Glomerular visceral epithelial cell (primary cell): ENCODE results near the gene TBCA.
"Not testable (repeated sequence)": the region's sequence is repeated elsewhere in the genome, so short reads cannot be mapped to it uniquely, and the experiment has no call there.

Source experiments
- DNase-seq: peaks from one replicate; pipeline ENCODE4 v3.0.0-alpha.2; 2016; ENCODE audit errors: extremely low spot score

TBCA gene

DNA sequence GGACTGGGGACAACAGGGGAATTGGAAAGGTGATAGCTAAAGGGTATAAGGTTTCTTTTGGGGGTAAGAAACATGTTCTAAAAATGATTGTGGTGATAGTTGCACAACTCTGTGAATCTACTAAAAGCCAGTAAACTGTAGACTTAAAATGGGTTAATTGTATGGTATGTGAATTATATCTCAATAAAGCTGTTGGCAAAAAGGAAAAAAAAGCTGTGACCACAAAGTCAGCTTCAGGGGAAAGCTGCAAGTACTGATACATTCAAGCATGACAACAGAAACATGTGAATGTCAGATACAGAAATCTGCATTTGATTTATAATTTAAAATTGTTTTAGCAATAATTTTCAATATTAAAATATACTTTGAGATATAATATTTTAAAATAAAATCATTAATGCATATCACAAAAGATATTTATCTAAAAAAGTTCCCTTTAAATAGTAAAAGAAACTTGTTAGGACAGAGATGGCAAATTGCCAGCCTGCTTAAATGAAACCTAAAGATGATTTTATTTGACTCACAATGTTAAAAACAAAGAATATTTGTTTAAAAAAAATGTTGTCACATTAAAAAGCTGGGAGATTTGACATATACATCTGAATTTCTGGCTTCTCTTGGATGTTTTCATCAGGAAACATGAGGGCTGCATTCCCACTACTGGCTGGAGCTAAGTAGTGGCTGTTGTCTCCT, 66.0 kb downstream of the TBCA start:
- DNase-seq: peak; percentile 23

DNA sequence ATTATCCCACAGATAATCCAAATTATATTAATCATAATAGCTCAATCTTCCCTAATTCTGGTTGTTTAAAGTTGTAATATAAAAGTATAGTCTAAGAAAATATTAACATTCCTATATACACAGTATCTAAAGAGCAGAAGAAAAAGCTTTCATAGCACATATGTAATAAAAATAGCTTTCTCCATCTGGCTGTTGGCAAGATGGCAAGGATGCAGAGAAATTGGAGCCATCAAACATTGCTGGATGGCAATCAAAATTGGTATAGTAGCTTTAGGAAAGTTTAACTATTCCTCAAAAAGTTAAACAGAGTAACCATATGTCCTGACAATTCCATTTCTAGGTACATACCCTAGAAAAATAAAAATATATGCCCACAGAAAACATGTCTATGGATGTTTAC, 66.8 kb downstream of the TBCA start:
- DNase-seq: no peak

- DNase-seq: no peak
Observed at GRCh38 chr5:77707791-77708190, 68.3 kb downstream of the TBCA start.

DNA sequence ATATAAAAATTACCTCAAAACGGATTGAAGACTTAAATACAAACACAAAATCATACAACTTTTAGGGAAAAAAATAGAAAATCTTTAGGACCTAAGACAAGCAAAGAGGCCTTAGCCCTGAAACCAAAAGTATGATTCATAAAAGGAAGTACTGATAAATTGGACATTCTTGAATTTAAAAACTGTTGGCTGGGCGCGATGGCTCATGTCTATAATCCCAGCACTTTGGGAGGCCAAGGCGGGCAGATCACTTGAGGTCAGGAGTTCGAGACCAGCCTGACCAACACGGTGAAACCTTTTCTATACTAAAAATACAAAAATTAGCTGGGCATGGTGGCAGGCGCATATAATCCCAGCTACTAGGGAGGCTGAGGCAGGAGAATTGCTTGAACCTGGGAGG, 76.6 kb downstream of the TBCA start:
- not testable (repeated sequence) for DNase-seq

DNA sequence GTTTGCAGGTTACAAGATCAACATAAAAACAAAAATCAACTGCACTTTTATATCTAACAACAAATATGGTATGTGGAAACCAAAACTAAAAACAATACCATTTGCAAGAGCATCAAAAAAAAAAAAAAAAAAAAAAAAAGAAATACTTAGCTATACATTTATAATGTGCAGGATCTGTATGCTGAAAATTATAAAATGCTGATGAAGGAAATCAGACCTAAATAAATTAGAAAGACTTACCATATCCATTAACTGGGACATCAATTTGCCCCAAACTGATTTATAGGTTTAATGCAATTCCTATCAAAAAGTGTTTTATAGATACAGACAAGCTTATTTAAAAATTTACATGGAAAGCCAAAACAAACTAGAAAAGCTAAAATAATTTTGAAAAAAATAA, 77.2 kb downstream of the TBCA start:
- no peak for DNase-seq

GRCh38 chr5:77697692-77698091, 78.4 kb downstream of the TBCA start:
- no peak for DNase-seq

DNA sequence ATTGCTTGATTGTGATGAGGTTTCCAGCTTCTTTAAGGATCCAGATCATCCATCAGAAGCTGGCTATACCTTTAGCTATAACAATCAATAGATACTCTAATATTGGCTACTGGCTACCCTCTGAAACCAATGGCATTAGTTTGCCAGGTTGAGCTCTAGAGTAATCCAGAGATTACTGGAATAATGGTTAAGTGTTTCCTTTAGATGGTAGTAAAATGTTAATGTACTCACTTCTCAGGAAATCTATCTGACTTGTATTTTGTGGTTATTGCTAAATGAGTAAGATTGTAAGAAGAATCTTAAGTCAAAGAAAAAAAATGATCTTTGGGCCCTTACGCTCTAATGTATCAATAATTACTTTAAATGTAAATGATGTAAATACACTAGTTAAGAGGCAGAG, 80.0 kb downstream of the TBCA start:
- DNase-seq: no peak

DNA sequence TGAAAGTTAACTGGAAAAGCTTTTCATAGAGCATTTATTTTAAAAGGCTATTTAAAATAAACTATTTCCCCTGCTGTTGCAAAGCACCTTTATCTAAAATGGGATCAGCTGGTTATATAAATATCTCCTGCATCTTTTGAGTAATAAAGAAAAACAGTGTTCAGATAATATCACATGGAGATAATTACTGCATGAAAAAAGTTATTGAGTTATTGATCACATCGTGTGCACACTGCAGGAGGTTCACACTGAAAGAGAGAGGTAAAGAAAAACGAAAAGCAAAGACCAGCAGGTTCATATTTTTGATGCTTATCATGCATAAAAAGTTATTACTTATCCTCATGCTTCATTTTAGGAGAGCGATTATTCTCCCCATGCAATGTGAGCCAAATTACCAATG, 82.2 kb downstream of the TBCA start:
- DNase-seq: no peak

- no peak for DNase-seq
Observed at GRCh38 chr5:77683171-77683732, 92.9 kb downstream of the TBCA start.

DNA sequence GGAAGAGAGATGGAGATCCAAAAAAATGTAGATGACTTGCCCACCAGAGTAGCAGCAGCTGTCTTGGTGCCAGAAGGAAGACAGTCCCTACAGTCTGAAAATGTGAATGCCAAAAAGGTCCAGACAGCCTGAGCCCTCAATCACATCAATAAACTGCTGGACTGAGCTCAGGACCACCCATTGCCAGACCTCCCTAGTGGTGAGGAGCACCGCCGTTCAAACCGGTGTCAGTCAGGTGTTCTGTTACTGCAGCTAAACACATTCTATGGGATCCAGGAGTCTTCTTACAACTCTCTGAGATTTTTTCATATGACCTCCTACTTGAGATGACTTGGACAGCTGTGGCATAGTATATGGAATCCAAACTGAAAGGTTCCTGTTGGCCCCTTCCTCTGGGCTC, 105.6 kb downstream of the TBCA start:
- DNase-seq: no peak

GRCh38 chr5:77669677-77670076, 106.5 kb downstream of the TBCA start:
- DNase-seq: no peak

DNA sequence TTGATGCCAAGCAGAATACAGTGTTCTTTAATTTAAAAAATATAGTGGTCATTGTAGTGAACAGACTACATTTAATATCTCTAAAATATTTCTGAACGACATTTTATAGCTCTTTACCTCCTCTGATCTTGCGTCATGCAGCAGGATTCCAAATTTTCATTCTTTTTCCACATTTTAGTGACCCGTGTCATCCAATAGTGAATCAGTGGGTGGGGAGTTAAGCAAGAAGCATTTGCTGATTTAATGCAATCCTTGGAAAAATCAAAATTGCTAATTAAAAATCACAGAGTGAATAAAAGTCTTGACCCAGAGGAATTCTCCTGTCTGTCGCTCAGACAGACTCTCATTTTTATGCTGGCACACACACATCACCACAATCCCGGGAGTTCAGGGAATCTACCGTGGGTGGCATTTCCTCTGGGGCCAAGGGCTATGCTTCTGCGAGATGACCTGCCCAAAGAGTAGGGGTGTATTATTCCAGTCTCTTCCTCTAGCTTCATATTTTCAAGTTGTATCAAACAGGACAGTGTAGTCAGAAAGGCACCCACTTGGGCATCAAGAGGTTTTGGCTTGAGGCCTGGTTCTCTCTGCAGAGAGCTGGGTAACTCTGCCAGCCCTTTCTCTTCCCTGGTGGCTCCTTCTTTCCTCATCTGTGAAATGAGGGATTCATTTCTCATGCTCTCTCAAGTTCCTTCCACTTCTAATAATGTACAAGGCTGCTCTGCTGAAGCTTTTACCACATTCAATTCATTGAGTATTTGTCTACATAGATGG, 112.9 kb downstream of the TBCA start:
- DNase-seq: no peak

DNA sequence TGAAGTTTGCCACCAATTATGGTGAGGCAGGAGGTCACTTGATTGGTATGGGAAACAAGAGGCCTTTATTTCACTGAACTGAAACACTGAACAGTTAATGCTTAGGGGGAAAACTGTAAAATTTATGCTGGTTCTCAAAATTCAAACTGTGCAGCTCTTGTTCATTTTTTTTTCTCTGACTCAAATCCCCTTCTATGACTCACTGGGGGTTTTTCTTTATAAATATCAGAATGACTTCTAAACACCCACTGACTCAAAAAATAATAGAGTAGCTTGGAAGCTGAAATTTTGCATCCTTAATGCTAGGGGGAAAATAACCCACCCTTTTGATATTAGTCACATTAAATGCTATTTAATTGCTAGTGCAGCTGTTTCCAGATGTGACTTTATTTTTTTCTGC, 113.5 kb downstream of the TBCA start:
- no peak for DNase-seq

- no peak for DNase-seq
Observed at GRCh38 chr5:77658662-77659061, 117.5 kb downstream of the TBCA start.

DNA sequence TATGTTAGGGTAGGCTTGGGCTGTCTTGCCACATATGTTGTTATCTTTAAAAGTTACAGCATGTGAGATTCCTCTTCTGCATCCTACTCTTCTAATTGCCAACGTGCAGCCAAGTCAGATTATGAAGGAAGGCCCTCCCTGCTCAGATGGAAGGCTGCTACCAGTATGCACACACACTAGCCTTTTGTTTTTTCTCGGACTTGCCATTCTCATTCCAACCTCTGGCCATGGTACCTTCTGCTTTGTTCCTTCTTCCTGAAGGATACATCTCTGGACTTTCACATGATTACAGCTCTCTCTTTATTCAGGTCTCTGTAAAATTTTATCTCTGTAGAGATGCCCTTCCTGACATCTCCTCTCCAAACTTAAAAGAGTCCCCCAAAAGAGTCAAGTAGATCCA, 124.8 kb downstream of the TBCA start:
- no peak for DNase-seq

GRCh38 chr5:77650686-77651085, 125.5 kb downstream of the TBCA start:
- no peak for DNase-seq

GRCh38 chr5:77649776-77650175, 126.4 kb downstream of the TBCA start:
- no peak for DNase-seq

DNA sequence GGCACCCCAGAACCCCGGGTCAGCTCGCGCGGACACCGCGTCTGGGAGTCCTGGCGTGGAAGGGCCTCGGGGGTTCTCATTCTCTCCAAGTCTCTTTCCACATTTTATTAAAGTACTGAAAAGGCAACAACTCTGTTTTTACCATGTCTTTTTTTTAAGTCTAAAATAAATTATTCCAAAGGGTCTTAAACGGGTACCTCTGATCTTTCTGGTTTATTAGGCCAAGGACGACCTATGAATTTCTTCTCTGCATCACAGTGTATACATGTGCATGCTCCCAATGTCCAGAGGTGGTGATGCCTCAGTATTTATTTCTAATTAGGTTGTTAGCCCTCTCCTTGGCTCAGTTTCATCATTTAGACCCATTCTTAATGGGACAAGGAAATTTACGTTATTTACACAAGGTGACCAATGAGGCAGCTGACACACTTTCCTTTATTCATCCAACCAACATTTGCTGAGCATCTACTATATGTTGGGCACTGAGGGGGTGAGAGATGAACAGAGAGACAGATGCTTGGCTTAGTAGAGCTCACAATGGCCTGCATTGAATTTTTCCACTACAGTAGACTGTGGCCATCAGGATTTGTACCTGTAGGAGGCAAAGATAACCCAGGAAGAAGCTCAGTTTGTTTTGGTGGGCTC, 130.0 kb downstream of the TBCA start:
- DNase-seq: no peak

GRCh38 chr5:77645158-77645994, 130.8 kb downstream of the TBCA start:
- DNase-seq: peak; percentile 46

DNA sequence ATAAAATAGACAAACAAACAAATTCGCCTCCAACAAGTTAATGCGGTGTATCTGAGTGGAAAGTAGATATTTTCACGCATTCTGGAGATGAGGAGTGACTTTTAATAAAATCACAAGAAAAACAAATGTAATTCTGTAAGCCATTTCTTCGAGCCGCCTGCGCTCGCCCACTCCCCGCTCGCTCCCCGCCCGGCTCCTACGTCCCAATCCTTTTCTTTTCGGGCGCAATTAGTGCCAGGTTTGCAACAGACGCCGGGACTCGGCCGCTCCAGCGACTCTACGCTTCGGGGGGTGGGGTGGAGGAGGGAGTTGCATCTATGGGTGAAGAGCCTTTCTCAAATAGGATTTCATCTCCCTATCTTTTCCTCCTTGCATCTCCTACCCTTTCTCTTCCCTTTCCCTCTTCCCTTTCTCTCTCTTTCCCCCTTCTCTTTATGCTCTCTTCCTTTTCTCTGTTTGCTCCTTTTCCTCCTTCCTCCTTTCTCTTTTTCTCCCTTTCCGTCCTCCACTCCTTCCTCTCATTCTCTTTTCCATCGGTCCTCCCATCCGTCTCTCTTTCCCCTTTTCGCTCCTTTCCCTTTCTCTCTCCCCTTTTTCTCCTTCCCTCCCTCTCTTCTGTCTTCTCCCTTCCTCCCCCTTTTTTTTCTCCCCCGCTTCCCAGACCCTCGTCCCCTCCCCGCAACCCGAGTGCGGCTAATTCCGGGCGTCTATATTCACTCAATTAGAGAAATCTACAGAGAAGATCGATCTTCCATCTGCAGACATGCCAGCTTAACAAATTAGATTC, 131.6 kb downstream of the TBCA start:
- no peak for DNase-seq
